GDM1 (cell line): ENCODE results near the gene VWA5A.
A peak's percentile ranks its signal among the peaks of the same experiment; 100 is the strongest.

Experiments used
- DNase-seq: peaks from one replicate; lab custom pipeline; 2025; lab: John Stamatoyannopoulos, UW

Gene VWA5A, protein sequence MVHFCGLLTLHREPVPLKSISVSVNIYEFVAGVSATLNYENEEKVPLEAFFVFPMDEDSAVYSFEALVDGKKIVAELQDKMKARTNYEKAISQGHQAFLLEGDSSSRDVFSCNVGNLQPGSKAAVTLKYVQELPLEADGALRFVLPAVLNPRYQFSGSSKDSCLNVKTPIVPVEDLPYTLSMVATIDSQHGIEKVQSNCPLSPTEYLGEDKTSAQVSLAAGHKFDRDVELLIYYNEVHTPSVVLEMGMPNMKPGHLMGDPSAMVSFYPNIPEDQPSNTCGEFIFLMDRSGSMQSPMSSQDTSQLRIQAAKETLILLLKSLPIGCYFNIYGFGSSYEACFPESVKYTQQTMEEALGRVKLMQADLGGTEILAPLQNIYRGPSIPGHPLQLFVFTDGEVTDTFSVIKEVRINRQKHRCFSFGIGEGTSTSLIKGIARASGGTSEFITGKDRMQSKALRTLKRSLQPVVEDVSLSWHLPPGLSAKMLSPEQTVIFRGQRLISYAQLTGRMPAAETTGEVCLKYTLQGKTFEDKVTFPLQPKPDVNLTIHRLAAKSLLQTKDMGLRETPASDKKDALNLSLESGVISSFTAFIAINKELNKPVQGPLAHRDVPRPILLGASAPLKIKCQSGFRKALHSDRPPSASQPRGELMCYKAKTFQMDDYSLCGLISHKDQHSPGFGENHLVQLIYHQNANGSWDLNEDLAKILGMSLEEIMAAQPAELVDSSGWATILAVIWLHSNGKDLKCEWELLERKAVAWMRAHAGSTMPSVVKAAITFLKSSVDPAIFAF

DNA sequence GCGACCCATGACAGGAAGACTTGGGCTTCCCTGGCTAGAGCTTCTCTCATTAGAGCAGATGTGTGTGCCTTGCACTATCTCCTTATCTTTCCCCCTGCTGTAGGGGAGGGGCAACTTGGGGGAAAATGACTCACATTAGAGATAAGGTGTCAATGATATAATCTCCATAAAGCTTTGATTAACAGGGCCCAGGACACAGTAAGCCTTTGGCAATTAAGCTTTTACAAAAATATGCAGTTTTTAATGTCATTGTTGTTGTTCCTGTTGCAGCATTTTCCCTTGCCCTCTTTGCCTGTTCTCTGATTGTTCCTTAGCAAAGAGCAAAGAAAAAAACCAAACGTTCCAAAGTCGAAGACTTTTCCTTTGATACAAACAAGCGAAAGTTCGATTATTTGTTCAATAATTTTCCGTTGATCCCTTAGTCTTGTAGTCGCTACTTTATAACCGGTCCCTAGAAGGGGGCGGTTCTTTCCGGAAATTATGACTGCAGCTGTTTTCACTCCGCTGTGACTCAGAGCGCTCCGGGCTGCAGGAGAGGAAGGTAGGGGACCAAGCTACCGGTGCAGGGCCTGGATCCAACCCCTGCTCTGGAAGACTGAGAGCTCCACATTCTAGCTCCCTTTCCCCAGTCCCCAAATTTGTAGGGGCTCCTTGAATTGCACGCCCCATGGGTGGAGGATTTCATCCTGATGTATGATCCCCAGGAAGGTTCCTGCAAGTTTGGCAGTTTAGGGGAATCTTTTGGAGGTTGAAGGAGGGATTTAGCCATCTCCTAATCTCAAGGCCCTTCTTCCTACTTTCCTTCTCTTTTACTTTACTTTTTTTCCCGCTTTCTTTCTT lies at the start of gene VWA5A:
Gene VWA5A (plus strand): TSS at position 509 of the 840 bp plus-strand sequence. CDS start 2,062 bp downstream, outside the sequence.
- DNase-seq: peak; percentile 20

DNA sequence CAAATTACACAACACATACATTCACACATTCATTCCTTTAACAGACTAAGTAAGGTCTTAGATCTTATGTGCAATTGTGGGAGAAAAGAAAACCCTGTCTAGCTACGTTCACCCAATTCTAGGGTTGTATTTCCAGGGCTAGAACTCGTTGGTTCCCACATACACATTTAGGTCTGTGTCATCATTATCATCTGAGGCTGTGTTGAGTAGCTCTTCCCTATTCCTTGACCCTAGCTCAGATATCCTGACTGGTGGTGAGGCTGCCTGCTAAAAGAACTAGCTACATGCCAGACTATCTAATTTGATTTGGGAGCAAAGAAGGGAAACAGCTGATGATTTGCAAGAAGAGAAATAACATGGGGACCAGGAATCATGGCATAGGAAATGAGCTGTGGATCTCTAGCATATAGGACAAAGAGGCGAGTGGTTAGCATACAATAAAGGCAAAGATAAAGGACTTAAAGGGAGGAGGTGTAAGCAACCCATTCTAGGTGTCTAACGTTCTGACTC lies 46.6 kb upstream of the VWA5A start:
- no peak for DNase-seq

DNA sequence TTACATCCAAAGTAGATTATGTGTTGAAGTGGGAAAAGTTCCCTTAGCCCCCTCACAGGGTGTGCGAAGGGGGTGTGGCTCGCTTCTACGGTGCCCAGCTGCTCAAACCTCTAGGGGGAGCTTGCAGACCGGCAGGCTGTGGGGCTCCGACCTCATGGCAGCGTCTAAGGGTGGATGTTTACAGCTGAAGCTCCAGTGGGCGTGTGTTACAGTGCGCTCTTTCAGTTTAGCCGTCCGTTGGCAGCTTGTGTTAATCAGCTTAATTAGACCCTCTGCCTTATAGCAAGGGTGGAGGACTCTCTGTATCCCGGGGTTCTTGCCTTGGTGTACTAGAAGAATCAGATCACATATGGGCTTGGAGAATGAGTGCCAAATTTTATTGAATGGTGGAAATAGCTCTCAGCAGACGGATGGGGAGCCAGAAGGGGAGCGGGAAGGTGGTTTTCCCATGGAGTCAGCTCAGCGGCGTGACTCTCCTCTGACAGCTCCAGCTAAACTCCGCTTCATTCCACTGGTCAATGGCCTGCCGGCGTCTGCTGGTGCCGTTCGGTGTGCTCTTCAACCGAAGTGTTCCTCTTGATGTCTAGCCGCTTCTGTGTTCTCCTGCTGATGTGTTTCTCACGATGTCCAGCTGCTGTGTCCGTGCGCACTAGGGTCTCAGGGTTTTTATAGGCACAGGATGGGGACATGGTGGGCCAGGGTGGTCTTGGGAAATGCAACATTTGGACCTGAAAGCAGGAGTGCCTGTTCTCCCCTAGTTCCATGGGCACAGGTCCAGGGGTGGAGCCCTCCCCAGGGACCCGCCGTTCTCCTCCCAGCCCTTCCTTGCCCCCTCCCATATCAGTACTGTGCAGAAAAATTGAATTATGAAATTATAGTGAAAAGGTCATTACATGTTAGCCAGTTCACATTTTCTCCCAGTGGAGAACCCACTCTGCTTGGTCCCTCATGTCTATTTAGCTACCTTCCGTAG lies 45.5 kb upstream of the VWA5A start:
- DNase-seq: peak; percentile 38

DNA sequence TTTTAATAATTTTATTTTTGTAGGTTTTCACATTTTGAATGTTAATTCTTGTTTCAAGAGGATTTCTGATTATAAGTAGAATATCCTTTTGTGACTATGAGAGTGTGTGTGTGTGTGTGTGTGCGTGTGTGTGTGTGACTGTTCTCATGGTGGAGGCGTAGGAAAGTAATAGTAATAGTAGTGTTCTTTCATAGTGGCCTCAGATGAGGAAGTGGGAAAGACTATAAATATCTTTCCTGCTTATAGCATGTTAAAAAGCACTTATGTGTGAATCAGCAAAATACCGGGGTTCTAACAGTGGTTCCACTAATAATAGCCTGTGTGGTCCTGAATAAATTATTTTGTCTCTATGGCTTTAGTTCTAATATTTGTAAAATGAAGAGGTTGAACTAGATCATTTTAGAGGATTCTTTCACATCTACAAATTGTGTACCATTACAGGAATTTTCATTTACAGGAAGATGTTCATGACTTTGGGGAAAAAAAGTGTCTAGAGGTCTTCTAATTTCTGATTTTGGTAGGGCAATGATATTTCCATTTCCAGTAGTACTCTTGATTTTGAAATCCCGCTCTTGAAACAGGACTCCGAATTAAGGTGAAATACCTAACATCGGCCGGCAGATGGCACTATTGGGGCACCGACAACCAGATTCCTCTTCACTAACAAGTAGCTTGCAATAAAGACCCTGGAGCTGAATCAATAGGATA lies 44.2 kb upstream of the VWA5A start:
- DNase-seq: peak; percentile 30

DNA sequence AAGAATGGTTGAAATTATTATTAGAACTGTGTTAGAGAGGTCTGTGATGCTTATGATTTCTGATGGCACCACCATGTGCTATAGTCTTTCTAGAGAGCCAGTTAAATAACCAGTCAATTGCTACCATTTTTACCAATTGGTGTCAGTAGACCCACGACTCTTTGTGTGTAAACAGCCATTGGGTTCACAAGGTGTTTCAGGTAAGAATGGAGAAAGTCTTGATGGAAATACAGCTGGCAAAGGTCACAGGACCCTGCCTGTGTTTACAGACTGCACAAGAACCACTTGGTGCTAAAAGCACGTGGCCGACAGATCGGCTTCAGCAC lies 43.7 kb upstream of the VWA5A start:
- no peak for DNase-seq

DNA sequence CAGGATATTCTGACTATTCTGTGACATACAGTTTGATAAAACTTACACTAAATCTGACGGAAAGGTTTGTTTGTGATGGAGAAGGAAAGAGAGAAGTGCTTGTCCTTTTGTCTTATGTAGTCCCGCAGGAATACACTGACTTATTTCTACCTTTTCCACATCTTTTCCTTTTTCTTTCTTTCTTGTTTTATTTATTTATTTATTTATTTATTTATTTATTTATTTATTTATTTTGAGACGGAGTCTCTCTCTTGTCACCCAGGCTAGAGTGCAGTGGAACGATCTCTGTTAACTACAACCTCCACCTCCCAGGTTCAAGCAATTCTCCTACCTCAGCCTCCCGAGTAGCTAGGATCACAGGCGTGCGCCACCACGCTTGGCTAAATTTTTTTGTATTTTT lies 43.1 kb upstream of the VWA5A start:
- no peak for DNase-seq

DNA sequence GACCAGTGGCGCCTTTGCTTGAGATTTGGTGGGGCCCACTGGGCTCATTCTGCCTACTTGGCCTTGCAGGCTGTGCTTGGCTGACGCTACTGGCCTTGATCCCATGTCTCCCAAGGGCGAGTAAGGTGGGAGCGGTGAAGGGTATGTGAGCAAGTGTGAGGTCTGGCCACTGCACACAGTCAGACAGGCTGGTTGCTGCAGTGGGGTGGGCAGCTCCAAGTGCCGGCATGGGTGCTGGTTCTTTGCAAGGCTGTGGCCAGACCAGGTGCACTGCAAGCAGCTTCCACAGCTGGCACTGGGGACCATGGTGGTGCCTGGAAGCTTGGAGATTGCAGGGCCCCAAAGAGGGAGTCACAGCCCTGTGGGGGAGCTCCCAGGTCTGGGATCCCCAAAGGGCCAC lies 40.7 kb upstream of the VWA5A start:
- DNase-seq: no peak

DNA sequence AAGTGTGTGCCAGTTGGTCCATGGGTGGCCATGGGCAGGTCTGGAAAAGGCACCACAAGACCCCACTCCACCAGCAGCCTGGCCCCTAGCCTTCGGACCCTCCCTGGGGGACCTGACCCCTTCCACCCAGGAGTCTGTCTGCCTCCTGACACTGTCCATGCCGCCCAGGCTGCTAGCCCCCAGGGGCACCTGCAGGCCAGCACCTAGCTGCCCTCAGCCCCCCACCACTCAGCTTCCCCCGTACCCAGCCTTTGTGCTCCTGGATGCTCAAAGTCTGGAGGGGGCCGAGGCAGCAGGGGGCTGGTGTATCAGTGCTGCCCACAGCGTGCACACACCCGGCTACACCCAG lies 39.8 kb upstream of the VWA5A start:
- DNase-seq: no peak

DNA sequence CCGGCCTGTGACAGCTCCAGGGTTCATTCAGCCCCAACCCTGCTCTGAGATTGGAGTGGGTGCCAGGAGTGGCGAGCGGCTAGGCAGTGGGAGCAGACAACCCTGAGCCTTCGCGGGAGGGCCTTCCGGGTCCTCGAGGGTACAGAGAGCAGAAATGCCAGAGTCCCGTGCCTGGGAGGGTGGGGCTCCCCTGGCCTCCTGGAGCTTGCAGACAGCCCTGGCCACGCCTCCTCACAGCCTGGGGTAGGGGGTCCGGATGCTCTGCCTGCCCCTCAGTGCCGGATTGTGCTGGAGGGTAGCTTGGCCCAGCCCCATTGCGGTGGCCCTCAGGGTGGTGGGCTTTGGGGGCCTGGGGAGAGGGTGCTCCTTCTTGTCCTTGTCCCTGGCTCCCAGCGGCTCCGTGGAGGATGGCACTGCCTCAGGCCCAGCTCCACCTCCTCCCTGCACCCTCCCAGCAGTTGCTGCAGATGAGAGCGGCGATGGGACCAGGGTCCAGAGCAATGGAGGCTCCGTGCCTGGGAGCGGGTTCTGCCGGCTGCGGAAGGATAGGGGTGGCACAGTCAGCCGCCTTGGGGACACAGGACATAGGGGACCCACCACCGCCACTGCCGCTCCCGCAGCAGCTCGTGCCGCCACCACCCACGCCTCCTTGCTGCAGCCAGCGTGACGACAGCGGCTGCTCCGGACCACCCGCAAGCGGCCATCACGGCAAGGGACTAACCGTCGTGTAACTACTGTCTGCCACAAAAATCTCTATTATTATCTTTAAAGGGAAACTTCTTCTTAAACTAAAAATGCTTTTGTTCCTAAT lies 39.2 kb upstream of the VWA5A start:
- DNase-seq: no peak

DNA sequence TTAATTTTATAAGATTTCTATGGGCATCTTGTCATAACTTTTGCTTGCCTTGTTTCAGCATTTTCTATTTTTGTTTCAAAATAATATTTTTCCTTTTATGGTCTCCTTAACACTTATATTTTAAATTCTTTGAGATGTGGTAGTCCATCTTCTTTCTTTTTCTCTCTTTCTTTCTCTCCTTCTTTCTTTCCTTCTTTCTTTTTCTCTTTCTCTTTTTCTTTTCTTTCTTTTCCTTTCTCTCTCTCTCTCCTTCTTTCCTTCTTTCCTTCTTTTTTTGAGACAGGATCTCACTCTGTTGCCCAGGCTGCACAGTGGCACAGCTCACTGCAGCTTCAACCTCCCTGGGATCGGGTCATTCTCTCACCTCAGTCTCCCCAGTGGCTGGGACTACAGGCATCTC lies 38.0 kb upstream of the VWA5A start:
- no peak for DNase-seq

DNA sequence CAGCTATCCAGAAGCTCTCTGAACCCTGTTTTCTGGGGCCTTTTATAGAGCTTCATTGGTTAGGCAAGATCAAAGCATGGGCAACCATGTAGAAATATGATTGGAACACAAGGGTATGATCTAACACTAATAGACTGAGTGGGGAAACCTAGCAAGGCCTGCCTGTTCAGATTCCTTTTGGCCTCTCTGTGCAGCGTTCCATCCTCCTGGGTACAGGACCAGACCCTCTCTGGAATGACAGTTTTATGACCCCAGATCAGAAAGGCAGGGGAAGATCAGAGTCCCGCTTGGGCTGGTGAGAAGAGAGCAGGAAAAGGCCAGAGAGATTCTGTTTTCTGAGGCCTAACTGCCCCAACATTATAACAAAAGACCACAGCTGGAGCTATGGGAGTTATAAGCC lies 36.7 kb upstream of the VWA5A start:
- DNase-seq: no peak

DNA sequence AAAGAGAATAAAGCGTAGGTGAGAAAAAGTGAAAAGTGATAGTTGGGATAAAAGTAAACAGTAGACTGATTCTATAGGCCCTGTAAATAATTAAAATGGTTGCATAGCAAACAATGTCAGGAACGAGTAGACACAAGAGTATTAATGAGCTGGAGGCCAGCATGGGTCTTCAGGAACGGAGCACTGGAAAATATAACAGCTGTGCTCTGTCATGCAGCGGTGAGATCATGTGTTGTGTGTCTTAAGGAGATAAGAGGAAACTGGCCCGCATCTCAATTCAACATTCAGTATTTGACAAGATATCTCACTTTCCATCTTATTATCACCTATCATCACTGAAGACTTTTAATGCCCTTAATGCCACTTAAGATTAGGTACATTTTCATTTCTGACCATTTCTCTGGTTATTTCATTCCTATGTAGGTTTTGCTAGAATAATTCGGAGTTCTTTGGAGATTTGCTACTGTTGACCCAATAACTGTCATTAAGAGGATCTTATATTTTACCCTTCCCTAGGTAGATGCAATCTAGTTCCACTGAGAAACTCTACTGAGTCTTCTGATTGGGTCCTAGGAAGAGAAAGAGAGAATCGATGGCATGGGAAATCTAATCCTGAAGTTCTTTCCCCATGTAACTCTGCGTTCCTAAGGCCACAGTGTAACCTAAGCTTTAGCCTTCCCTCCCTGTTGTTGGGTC lies 35.5 kb upstream of the VWA5A start:
- no peak for DNase-seq

DNA sequence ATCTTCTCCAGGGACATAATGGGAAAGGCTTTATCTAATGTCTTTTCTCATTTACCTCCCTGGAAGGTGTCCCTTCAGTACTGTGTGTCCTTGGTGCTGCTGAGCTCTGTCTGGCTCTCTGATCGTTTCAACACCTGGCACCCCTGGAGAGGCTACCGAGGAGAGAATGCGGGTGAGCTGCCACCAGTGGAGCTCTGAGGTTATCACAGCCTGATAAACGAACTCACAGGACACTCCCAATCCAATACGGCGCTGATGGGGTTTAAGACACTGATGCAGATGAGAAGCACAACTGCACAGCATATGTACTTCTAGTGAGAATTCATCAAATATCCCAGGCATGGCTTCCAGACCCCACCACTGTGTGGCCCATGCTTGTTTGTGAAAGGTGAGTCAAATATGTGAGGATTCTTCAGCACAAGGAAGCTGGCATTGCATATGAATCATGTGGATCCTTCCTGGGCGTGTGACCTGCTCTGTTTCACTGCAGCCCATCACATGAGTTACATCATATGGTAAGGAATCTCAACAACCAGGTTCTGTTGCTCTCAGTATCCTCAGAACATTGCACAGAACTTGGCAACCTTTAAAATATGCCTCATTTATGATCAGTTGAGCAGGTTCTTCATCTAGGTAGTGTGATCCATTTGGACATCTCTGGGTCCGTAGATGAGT lies 34.8 kb upstream of the VWA5A start:
- DNase-seq: no peak

DNA sequence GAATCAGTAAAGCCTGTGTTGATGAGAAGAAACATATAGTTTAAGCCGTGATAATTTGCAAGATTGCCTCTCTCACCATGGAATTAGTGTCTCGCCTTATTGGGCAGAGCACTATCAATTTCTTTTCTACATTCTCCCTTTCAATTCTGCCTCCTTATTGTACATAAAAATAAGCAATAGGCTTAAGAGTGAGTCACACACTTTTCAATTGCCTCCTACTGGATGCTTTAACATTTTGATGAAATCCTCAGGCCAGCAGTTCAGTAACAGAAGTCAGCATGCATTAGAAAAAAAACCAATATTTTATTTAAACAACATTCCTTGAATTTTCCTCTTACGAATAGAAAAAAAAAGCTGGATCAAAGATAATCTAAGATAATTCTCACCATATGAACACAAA lies 33.8 kb upstream of the VWA5A start:
- no peak for DNase-seq

DNA sequence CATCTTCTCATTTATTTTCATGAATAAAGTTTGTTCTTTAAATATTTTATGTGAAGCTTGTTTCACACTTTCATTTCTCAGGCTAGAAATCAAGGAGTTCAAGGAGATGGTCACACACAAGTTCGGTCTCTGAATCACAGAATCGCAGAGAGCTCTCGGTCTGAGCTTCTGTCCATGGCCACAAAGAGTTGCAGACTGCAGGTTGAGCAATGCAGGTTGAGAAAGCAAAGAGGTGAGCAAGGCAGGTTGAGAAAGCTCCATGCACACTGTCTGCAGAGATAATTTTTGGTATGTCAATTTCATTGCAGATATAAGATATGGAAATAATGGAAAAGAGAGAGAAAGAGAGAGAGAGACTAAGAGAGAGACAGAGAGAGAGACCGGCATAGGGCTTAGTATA lies 32.9 kb upstream of the VWA5A start:
- DNase-seq: no peak

DNA sequence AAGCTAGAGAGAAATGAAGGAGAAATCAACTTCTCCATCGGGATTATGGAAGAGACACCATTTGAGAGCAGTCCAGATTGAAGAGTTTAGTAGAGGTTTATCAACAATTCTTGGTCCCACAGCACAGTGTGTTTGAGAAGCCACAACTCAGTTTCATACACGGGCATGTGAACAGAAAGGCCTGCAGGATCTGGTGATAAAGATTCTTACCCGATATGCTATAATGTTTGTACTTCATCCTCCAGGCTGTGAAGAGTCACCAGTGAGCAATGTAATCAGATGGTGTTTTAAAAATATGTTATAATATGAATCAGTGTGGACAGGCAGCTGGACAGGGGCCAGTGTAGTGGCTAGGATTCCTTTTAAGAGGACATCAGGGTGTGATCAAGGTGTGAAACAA lies 29.7 kb upstream of the VWA5A start:
- no peak for DNase-seq

DNA sequence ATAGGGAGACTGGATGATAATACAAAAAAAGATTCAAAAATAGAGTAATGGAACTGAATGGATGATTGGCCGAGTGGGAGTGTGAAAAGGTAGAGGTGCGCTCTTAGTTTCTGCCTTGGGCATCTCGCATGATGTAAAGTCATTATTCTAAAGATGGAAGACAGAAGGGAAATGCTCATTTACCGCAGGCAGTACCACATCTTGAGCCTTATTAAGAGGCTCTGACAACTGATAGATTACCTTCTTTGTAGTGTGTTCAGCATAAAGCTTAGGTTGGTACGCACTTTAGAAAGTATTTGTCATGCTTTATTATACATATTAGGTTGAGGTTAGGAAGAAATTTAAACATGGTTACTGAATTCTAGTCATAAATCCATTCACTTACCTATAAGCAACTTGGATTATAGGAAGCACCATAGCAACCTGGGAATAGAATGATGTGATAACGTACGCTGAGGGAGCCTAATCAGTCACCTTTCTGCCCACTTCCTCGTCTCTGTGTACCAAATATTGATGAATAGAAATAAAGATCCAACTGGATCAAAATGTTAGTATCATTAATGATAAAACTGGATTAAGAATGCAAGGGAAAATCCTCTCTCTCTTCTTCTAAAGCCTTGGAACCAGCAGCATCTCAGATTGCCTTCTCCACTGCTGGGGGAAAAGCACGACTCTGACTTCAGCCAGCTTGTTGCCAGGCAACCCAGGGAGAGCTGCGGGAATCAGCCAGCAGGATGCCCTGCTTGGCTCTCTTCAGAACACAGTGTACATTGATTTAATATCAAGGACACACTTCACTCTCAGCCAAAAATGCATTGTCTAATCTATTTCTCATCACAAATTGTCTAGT lies 29.0 kb upstream of the VWA5A start:
- no peak for DNase-seq

DNA sequence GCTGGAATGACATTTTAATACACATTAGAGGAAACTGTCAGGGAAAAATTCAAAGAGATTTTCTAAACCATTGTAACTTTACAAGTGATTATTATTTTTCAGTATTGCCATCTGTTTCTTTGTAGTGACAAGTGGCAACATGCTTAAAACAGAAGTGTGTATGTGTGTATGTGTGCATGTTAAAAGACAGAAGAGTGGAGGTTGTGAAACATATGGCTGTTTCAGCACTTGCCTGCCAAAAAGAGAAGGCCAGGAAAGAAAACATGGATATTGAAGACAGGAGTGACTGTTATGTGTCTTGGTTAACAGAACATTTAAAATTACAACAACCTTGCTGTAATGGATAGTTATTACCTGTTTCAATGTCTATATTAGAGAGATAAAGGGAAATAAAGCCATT lies 24.3 kb upstream of the VWA5A start:
- DNase-seq: no peak
